GM12892 (cell line): ENCODE measurements around the gene ARHGAP15.

Experiments
- POLR2A ChIP-seq: IDR thresholded peaks from 2 replicates; pipeline ENCODE4 v1.6.1; 2011; ENCODE audit warnings: low read depth, low read length, control low read depth
- TAF1 ChIP-seq: IDR thresholded peaks from 2 replicates; pipeline ENCODE4 v1.6.1; 2011; ENCODE audit warnings: low read depth, mild to moderate bottlenecking, control low read depth, low read length, borderline replicate concordance

- TF ChIP-seq TAF1 (no peak), POLR2A (no peak)
These were observed 184.6 kb downstream of the ARHGAP15 start for GRCh38 chr2:143313861-143314260.
